H1 (cell line): Measurements from ENCODE around the gene OR13C4. TPM values are rescaled to one million over a fixed set of nuclear protein-coding genes. Genes with fewer than 3 reads are reported as not detected.

Experiments
- ATF3 ChIP-seq: IDR thresholded peaks from 2 replicates; pipeline ENCODE4 v1.6.1; 2011; ENCODE audit warnings: low read depth, mild to moderate bottlenecking, low read length; ENCODE audit not compliant: insufficient read depth
- CHD7 ChIP-seq: fragments of 300-600 bp; sonication (generic); IDR thresholded peaks from 2 replicates; pipeline ENCODE4 v1.7.1; 2012; ENCODE audit warnings: low read length, moderate library complexity, mild to moderate bottlenecking, inconsistent platforms; ENCODE audit not compliant: insufficient replicate concordance
- POLR2AphosphoS5 ChIP-seq: IDR thresholded peaks from 2 replicates; pipeline ENCODE4 v1.6.1; 2011; ENCODE audit warnings: low read depth, low read length
- polyA plus RNA-seq, 7 experiments: library from polyadenylated mRNA; depleted of rRNA in 3 of 7; stranded (reverse) in 5 of 7; unstranded in 2 of 7; fragments of >200 nt in 5 of 7; fragments of 200-250 nt in 2 of 7; gene quantifications; 1 replicate in 5 of 7; 2 replicates in 1 of 7; 4 replicates in 1 of 7; pipeline versions ENCODE4 v1.2.1 to v1.2.3, GENCODE V29; 2011 to 2013; ENCODE audit warnings: missing spikeins in 2 of 7, mixed read lengths in 2 of 7
- total RNA-seq: library from RNA; stranded (reverse); fragmentation: NEBNext Ultra II Directional; extraction: Animal tissue kit (Norgen Biotek cat#: 25700); gene quantifications from 2 replicates; pipeline ENCODE4 v1.2.1, GENCODE V29; 2021

OR13C4 gene
- total and polyA plus RNA-seq, 2 of the 8 experiments (the other 6 are each of a cell fraction or from before 2014, with no cell fraction given) = not detected

GRCh38 chr9:104564358-104564757 lies 37.3 kb upstream of the OR13C4 start (continued):
- TF ChIP-seq CHD7 (no peak), POLR2AphosphoS5 (no peak), ATF3 (no peak)
